Activated CD4-positive, alpha-beta T cell treated with anti-CD3 and anti-CD28 coated beads, Interleukin-2, amount 50 U/mL, for 16 hours (primary cell): ENCODE results near the gene NADSYN1.

Source experiments
- DNase-seq: peaks from one replicate; pipeline ENCODE4 v3.0.0-alpha.2; 2020

Gene NADSYN1

GRCh38 chr11:71433648-71434450 lies 19.2 kb upstream of the NADSYN1 start:
- DNase-seq: no peak

GRCh38 chr11:71434576-71435130 lies 18.4 kb upstream of the NADSYN1 start:
- no peak for DNase-seq

- DNase-seq: no peak
Observed at GRCh38 chr11:71435278-71435951, 17.6 kb upstream of the NADSYN1 start.

GRCh38 chr11:71436861-71437260 lies 16.1 kb upstream of the NADSYN1 start:
- DNase-seq: no peak

- DNase-seq: no peak
Observed at GRCh38 chr11:71437399-71437798, 15.6 kb upstream of the NADSYN1 start.

GRCh38 chr11:71437879-71438278 lies 15.1 kb upstream of the NADSYN1 start:
- DNase-seq: no peak

- DNase-seq: no peak
Observed at GRCh38 chr11:71438650-71439049, 14.4 kb upstream of the NADSYN1 start.

- DNase-seq: no peak
Observed at GRCh38 chr11:71440021-71440755, 12.8 kb upstream of the NADSYN1 start.

GRCh38 chr11:71441251-71441650 lies 11.8 kb upstream of the NADSYN1 start:
- no peak for DNase-seq

- no peak for DNase-seq
Observed at GRCh38 chr11:71442123-71442522, 10.9 kb upstream of the NADSYN1 start.

GRCh38 chr11:71442880-71443279 lies 10.1 kb upstream of the NADSYN1 start:
- DNase-seq: no peak

GRCh38 chr11:71443736-71444445 lies 9.1 kb upstream of the NADSYN1 start:
- no peak for DNase-seq

- DNase-seq: no peak
Observed at GRCh38 chr11:71444811-71445210, 8.2 kb upstream of the NADSYN1 start.

GRCh38 chr11:71446150-71446549 lies 6.9 kb upstream of the NADSYN1 start:
- DNase-seq: no peak

GRCh38 chr11:71446942-71447688 lies 5.9 kb upstream of the NADSYN1 start:
- DNase-seq: peak; percentile 32

- no peak for DNase-seq
Observed at GRCh38 chr11:71447791-71448256, 5.2 kb upstream of the NADSYN1 start.

- DNase-seq: peak; percentile 97
Observed at GRCh38 chr11:71448257-71449171, 4.5 kb upstream of the NADSYN1 start, which contains the start of gene DHCR7. Gene DHCR7, minus strand, starts transcription at chr11:71448393. Its CDS starts 3,441 bp downstream, at chr11:71444952.

GRCh38 chr11:71449596-71449995 lies 3.4 kb upstream of the NADSYN1 start:
- DNase-seq: no peak

GRCh38 chr11:71450507-71450906 lies 2.5 kb upstream of the NADSYN1 start:
- no peak for DNase-seq

GRCh38 chr11:71450939-71451338 lies 2.1 kb upstream of the NADSYN1 start:
- no peak for DNase-seq
